ENCODE results near the gene VWF. TPM values are rescaled to one million over a fixed set of nuclear protein-coding genes. Genes with fewer than 3 reads are reported as not detected.

Gene VWF
- polyA plus RNA-seq, 2 donors, result 14.8 to 38.4 TPM

- peaks cover 0 to 10% of the 10 kb centered on the region in 2 donors for H3K36me3 ChIP-seq (ENCODE audit: control insufficient read depth in 2 of 2, insufficient read depth in 2 of 2, low read length in 1 of 2)
- no peak overlapping the region for H3K27ac ChIP-seq (ENCODE audit: low read depth in 2 of 2, low read length in 1 of 2)
- peaks cover 0 to 3% of the 10 kb centered on the region in 2 donors for H3K4me1 ChIP-seq (ENCODE audit: control insufficient read depth in 2 of 2, insufficient read depth in 2 of 2, low read length in 1 of 2)
- H3K27me3 ChIP-seq (ENCODE audit: control insufficient read depth in 1 of 2, insufficient read depth in 2 of 2, low read length in 2 of 2), result peaks cover 0 to 5% of the 10 kb centered on the region in 2 donors
- WGBS, 2 donors, result 74 to 85% methylated on average over 2 of the region's 2 CpGs
- no peaks in the 10 kb centered on the region for H3K9me3 ChIP-seq (ENCODE audit: control insufficient read depth in 2 of 2, insufficient read depth in 1 of 2, low read depth in 1 of 2, low read length in 1 of 2)
- H3K4me3 ChIP-seq (ENCODE audit: low read depth in 1 of 2, low read length in 2 of 2), result no peak overlapping the region
Observed at GRCh38 chr12:5946388-5946787, 178.1 kb downstream of the VWF start.

GRCh38 chr12:5945071-5946008, 179.1 kb downstream of the VWF start, which contains the start of gene ANO2:
ANO2 (minus strand) TSS chr12:5945259; CDS start chr12:5945217, 42 bp downstream.
- 7 to 10% methylated on average over 55 to 66 of the region's 66 CpGs for WGBS, 2 donors
- Histone ChIP-seq H3K4me1 (ENCODE audit: control insufficient read depth in 2 of 2, insufficient read depth in 2 of 2, low read length in 1 of 2) (peaks cover 0 to 3% of the 10 kb centered on the region in 2 donors), H3K27ac (ENCODE audit: low read depth in 2 of 2, low read length in 1 of 2) (no peak within 1 kb of the TSS), H3K27me3 (ENCODE audit: control insufficient read depth in 1 of 2, insufficient read depth in 2 of 2, low read length in 2 of 2) (peaks cover 0 to 5% of the 10 kb centered on the region in 2 donors), H3K9me3 (ENCODE audit: control insufficient read depth in 2 of 2, insufficient read depth in 1 of 2, low read depth in 1 of 2, low read length in 1 of 2) (no peaks in the 10 kb centered on the region), H3K4me3 (ENCODE audit: low read depth in 1 of 2, low read length in 2 of 2) (peak within 1 kb of the TSS; percentile 25 to 40), H3K36me3 (ENCODE audit: control insufficient read depth in 2 of 2, insufficient read depth in 2 of 2, low read length in 1 of 2) (peaks cover 0 to 10% of the 10 kb centered on the region in 2 donors)

GRCh38 chr12:5944688-5945070, 179.8 kb downstream of the VWF start:
- Histone ChIP-seq H3K9me3 (ENCODE audit: control insufficient read depth in 2 of 2, insufficient read depth in 1 of 2, low read depth in 1 of 2, low read length in 1 of 2) (no peaks in the 10 kb centered on the region), H3K27me3 (ENCODE audit: control insufficient read depth in 1 of 2, insufficient read depth in 2 of 2, low read length in 2 of 2) (peaks cover 0 to 5% of the 10 kb centered on the region in 2 donors), H3K27ac (ENCODE audit: low read depth in 2 of 2, low read length in 1 of 2) (no peak overlapping the region), H3K4me3 (ENCODE audit: low read depth in 1 of 2, low read length in 2 of 2) (peak overlapping the region; percentile 25 to 40), H3K4me1 (ENCODE audit: control insufficient read depth in 2 of 2, insufficient read depth in 2 of 2, low read length in 1 of 2) (peaks cover 0 to 3% of the 10 kb centered on the region in 2 donors), H3K36me3 (ENCODE audit: control insufficient read depth in 2 of 2, insufficient read depth in 2 of 2, low read length in 1 of 2) (peaks cover 0 to 9% of the 10 kb centered on the region in 2 donors)
- 20 to 21% methylated on average over 12 of the region's 12 CpGs for WGBS, 2 donors

GRCh38 chr12:5944053-5944452, 180.4 kb downstream of the VWF start:
- Histone ChIP-seq H3K27me3 (ENCODE audit: control insufficient read depth in 1 of 2, insufficient read depth in 2 of 2, low read length in 2 of 2) (peaks cover 0 to 5% of the 10 kb centered on the region in 2 donors), H3K4me3 (ENCODE audit: low read depth in 1 of 2, low read length in 2 of 2) (no peak overlapping the region)
- 81 to 83% methylated on average over 8 of the region's 8 CpGs for WGBS, 2 donors

GRCh38 chr12:5941907-5942306, 182.6 kb downstream of the VWF start:
- Histone ChIP-seq H3K36me3 (ENCODE audit: control insufficient read depth in 2 of 2, insufficient read depth in 2 of 2, low read length in 1 of 2) (no peaks in the 10 kb centered on the region), H3K9me3 (ENCODE audit: control insufficient read depth in 2 of 2, insufficient read depth in 1 of 2, low read depth in 1 of 2, low read length in 1 of 2) (no peaks in the 10 kb centered on the region), H3K27me3 (ENCODE audit: control insufficient read depth in 1 of 2, insufficient read depth in 2 of 2, low read length in 2 of 2) (peaks cover 0 to 5% of the 10 kb centered on the region in 2 donors), H3K27ac (ENCODE audit: low read depth in 2 of 2, low read length in 1 of 2) (no peak overlapping the region), H3K4me1 (ENCODE audit: control insufficient read depth in 2 of 2, insufficient read depth in 2 of 2, low read length in 1 of 2) (peaks cover 0 to 3% of the 10 kb centered on the region in 2 donors), H3K4me3 (ENCODE audit: low read depth in 1 of 2, low read length in 2 of 2) (no peak overlapping the region)
- WGBS, 2 donors, result 80 to 82% methylated on average over 3 of the region's 3 CpGs

More at GRCh38 chr12:5944053-5944452, 180.4 kb downstream of the VWF start:
- peaks cover 0 to 3% of the 10 kb centered on the region in 2 donors for H3K4me1 ChIP-seq (ENCODE audit: control insufficient read depth in 2 of 2, insufficient read depth in 2 of 2, low read length in 1 of 2)
- peaks cover 0 to 6% of the 10 kb centered on the region in 2 donors for H3K36me3 ChIP-seq (ENCODE audit: control insufficient read depth in 2 of 2, insufficient read depth in 2 of 2, low read length in 1 of 2)
- no peak overlapping the region for H3K27ac ChIP-seq (ENCODE audit: low read depth in 2 of 2, low read length in 1 of 2)
- no peaks in the 10 kb centered on the region for H3K9me3 ChIP-seq (ENCODE audit: control insufficient read depth in 2 of 2, insufficient read depth in 1 of 2, low read depth in 1 of 2, low read length in 1 of 2)

GRCh38 chr12:5927732-5928516, 196.5 kb downstream of the VWF start:
- no peaks in the 10 kb centered on the region for H3K4me1 ChIP-seq (ENCODE audit: control insufficient read depth in 2 of 2, insufficient read depth in 2 of 2, low read length in 1 of 2)
- no peaks in the 10 kb centered on the region for H3K9me3 ChIP-seq (ENCODE audit: control insufficient read depth in 2 of 2, insufficient read depth in 1 of 2, low read depth in 1 of 2, low read length in 1 of 2)
- WGBS, 2 donors, result 81 to 84% methylated on average over 4 of the region's 4 CpGs
- no peak overlapping the region for H3K27ac ChIP-seq (ENCODE audit: low read depth in 2 of 2, low read length in 1 of 2)
- no peaks in the 10 kb centered on the region for H3K36me3 ChIP-seq (ENCODE audit: control insufficient read depth in 2 of 2, insufficient read depth in 2 of 2, low read length in 1 of 2)
- no peak overlapping the region for H3K4me3 ChIP-seq (ENCODE audit: low read depth in 1 of 2, low read length in 2 of 2)
- peaks cover 0 to 2% of the 10 kb centered on the region in 2 donors for H3K27me3 ChIP-seq (ENCODE audit: control insufficient read depth in 1 of 2, insufficient read depth in 2 of 2, low read length in 2 of 2)

GRCh38 chr12:5925646-5926045, 198.8 kb downstream of the VWF start:
- Histone ChIP-seq H3K4me1 (ENCODE audit: control insufficient read depth in 2 of 2, insufficient read depth in 2 of 2, low read length in 1 of 2) (no peaks in the 10 kb centered on the region), H3K36me3 (ENCODE audit: control insufficient read depth in 2 of 2, insufficient read depth in 2 of 2, low read length in 1 of 2) (no peaks in the 10 kb centered on the region), H3K9me3 (ENCODE audit: control insufficient read depth in 2 of 2, insufficient read depth in 1 of 2, low read depth in 1 of 2, low read length in 1 of 2) (no peaks in the 10 kb centered on the region), H3K27me3 (ENCODE audit: control insufficient read depth in 1 of 2, insufficient read depth in 2 of 2, low read length in 2 of 2) (peaks cover 0 to 2% of the 10 kb centered on the region in 2 donors), H3K4me3 (ENCODE audit: low read depth in 1 of 2, low read length in 2 of 2) (no peak overlapping the region), H3K27ac (ENCODE audit: low read depth in 2 of 2, low read length in 1 of 2) (no peak overlapping the region)
- 78 to 83% methylated on average over 9 of the region's 9 CpGs for WGBS, 2 donors

- H3K9me3 ChIP-seq (ENCODE audit: control insufficient read depth in 2 of 2, insufficient read depth in 1 of 2, low read depth in 1 of 2, low read length in 1 of 2), result no peaks in the 10 kb centered on the region
- no peak overlapping the region for H3K4me3 ChIP-seq (ENCODE audit: low read depth in 1 of 2, low read length in 2 of 2)
- no peak overlapping the region for H3K27ac ChIP-seq (ENCODE audit: low read depth in 2 of 2, low read length in 1 of 2)
- no peaks in the 10 kb centered on the region for H3K27me3 ChIP-seq (ENCODE audit: control insufficient read depth in 1 of 2, insufficient read depth in 2 of 2, low read length in 2 of 2)
- no peaks in the 10 kb centered on the region for H3K36me3 ChIP-seq (ENCODE audit: control insufficient read depth in 2 of 2, insufficient read depth in 2 of 2, low read length in 1 of 2)
- 63 to 66% methylated on average over 7 of the region's 7 CpGs for WGBS, 2 donors
- H3K4me1 ChIP-seq (ENCODE audit: control insufficient read depth in 2 of 2, insufficient read depth in 2 of 2, low read length in 1 of 2), result no peaks in the 10 kb centered on the region
Observed at GRCh38 chr12:5924342-5924741, 200.1 kb downstream of the VWF start.

- H3K4me3 ChIP-seq (ENCODE audit: low read depth in 1 of 2, low read length in 2 of 2), result no peak overlapping the region
- peaks cover 0 to 4% of the 10 kb centered on the region in 2 donors for H3K9me3 ChIP-seq (ENCODE audit: control insufficient read depth in 2 of 2, insufficient read depth in 1 of 2, low read depth in 1 of 2, low read length in 1 of 2)
- H3K27me3 ChIP-seq (ENCODE audit: control insufficient read depth in 1 of 2, insufficient read depth in 2 of 2, low read length in 2 of 2), result no peaks in the 10 kb centered on the region
- H3K27ac ChIP-seq (ENCODE audit: low read depth in 2 of 2, low read length in 1 of 2), result no peak overlapping the region
- no peaks in the 10 kb centered on the region for H3K4me1 ChIP-seq (ENCODE audit: control insufficient read depth in 2 of 2, insufficient read depth in 2 of 2, low read length in 1 of 2)
- H3K36me3 ChIP-seq (ENCODE audit: control insufficient read depth in 2 of 2, insufficient read depth in 2 of 2, low read length in 1 of 2), result no peaks in the 10 kb centered on the region
- WGBS, 2 donors, result 63 to 66% methylated on average over 5 of the region's 5 CpGs
Observed at GRCh38 chr12:5923751-5924150, 200.7 kb downstream of the VWF start.
